Hepatocyte (in vitro differentiated cells): ENCODE results near the gene NAV3. TPM values are rescaled to one million over a fixed set of nuclear protein-coding genes. Genes with fewer than 3 reads are reported as not detected.

Experiments used
- DNase-seq: peaks from one replicate; pipeline ENCODE4 v3.0.0-alpha.2; 2016; ENCODE audit warnings: low spot score
- H2AFZ ChIP-seq: fragments of 200-600 bp; sonication (generic); 2 replicates; pipeline ENCODE4 v1.6.0; 2016; ENCODE audit warnings: antibody characterized with exemption, mild to moderate bottlenecking
- H3K27ac ChIP-seq: fragments of 200-600 bp; sonication (generic); 2 replicates; pipeline ENCODE4 v1.5.1; 2016; ENCODE audit warnings: mild to moderate bottlenecking
- H3K27me3 ChIP-seq: fragments of 200-600 bp; sonication (generic); 2 replicates; pipeline ENCODE4 v1.6.1; 2016
- H3K36me3 ChIP-seq: fragments of 200-600 bp; sonication (generic); replicated peaks from 2 replicates; pipeline ENCODE4 v1.5.1; 2016; ENCODE audit warnings: low read depth; ENCODE audit not compliant: insufficient read depth
- H3K4me1 ChIP-seq: fragments of 200-600 bp; sonication (generic); 2 replicates; pipeline ENCODE4 v1.5.1; 2016; ENCODE audit warnings: mild to moderate bottlenecking, moderate library complexity; ENCODE audit not compliant: insufficient read depth
- H3K4me2 ChIP-seq: fragments of 200-600 bp; sonication (generic); 2 replicates; pipeline ENCODE4 v1.6.0; 2016
- H3K4me3 ChIP-seq: fragments of 200-600 bp; sonication (generic); 2 replicates; pipeline ENCODE4 v1.5.1; 2016; ENCODE audit warnings: mild to moderate bottlenecking
- H3K79me2 ChIP-seq: fragments of 200-600 bp; sonication (generic); 2 replicates; pipeline ENCODE4 v1.6.0; 2017; ENCODE audit warnings: mild to moderate bottlenecking
- H3K9me2 ChIP-seq: fragments of 200-600 bp; sonication (generic); replicated peaks from 2 replicates; pipeline ENCODE4 v1.6.0; 2017; ENCODE audit warnings: mild to moderate bottlenecking; ENCODE audit not compliant: insufficient read depth
- H3K9me3 ChIP-seq: fragments of 200-600 bp; sonication (generic); 2 replicates; pipeline ENCODE4 v1.5.1; 2016; ENCODE audit warnings: low read depth, mild to moderate bottlenecking
- H4K20me1 ChIP-seq: fragments of 200-600 bp; sonication (generic); 2 replicates; pipeline ENCODE4 v1.6.0; 2016; ENCODE audit warnings: mild to moderate bottlenecking; ENCODE audit not compliant: insufficient read depth, poor library complexity, severe bottlenecking
- CTCF ChIP-seq: fragments of 200-600 bp; sonication (generic); IDR thresholded peaks from 2 replicates; pipeline ENCODE4 v1.5.1; 2016; ENCODE audit warnings: antibody characterized with exemption, mild to moderate bottlenecking; ENCODE audit not compliant: poor library complexity
- EZH2 ChIP-seq: fragments of 200-600 bp; sonication (generic); IDR thresholded peaks from 2 replicates; pipeline ENCODE4 v1.6.1; 2016; ENCODE audit warnings: antibody characterized with exemption, mild to moderate bottlenecking, borderline replicate concordance
- EZH2phosphoT487 ChIP-seq: fragments of 200-600 bp; sonication (generic); IDR thresholded peaks from one replicate; pipeline ENCODE4 v1.6.1; 2018; ENCODE audit warnings: antibody characterized with exemption, mild to moderate bottlenecking, low read depth, moderate library complexity; ENCODE audit not compliant: unreplicated experiment, severe bottlenecking
- WGBS: methylation state at CpG from one replicate; pipeline ENCODE4 v1.1.6; 2016; ENCODE audit warnings: low lambda C conversion rate; ENCODE audit errors: missing lambda C conversion rate; 5-methylcytosine and 5-hydroxymethylcytosine counted together
- polyA plus RNA-seq: library from polyadenylated mRNA; unstranded; fragments of >200 nt; fragmentation: Nextera tagmentation; extraction: Ambion mirVana; gene quantifications from 2 replicates; pipeline ENCODE4 v1.2.1, GENCODE V29; 2016
- total RNA-seq: library from RNA; depleted of rRNA; stranded (reverse); fragments of >200 nt; gene quantifications from 2 replicates; pipeline ENCODE4 v1.2.3, GENCODE V29; 2014

The NAV3 gene
- total and polyA plus RNA-seq, 2 experiments from 2014 or later = 1.4 to 9.2 TPM

DNA sequence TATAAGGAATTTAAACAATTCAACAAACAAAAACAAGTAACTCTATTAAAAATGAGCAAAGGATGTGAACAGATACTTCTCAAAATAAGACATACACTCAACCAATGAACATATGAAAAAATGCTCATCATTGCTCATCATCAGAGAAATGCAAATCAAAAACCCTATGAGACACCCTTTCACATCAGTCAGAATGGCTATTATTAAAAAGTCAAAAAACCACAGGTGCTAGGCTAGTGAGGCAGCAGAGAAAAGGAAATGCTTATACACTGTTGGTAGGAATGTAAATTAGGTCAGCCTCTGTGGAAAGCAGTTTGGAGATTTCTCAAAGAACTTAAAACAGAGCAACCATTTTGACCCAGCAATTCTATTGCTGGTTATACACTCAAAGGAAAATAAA, 52.0 kb downstream of the NAV3 start:
- no peaks in the 10 kb centered on the region for H3K9me3 ChIP-seq
- H3K79me2 ChIP-seq = no peaks in the 10 kb centered on the region
- no peak for DNase-seq
- no peaks in the 10 kb centered on the region for H3K4me1 ChIP-seq
- H4K20me1 ChIP-seq = no peaks in the 10 kb centered on the region
- H3K27me3 ChIP-seq = no peaks in the 10 kb centered on the region
- TF ChIP-seq EZH2 = no peak
- no peak for TF ChIP-seq CTCF
- TF ChIP-seq EZH2phosphoT487 = no peak
- H3K4me3 ChIP-seq = no peak overlapping the region
- H3K27ac ChIP-seq = no peak overlapping the region
- H3K9me2 ChIP-seq = no peaks in the 10 kb centered on the region
- H3K36me3 ChIP-seq = no peaks in the 10 kb centered on the region
- no peak overlapping the region for H2AFZ ChIP-seq
- no peak overlapping the region for H3K4me2 ChIP-seq

DNA sequence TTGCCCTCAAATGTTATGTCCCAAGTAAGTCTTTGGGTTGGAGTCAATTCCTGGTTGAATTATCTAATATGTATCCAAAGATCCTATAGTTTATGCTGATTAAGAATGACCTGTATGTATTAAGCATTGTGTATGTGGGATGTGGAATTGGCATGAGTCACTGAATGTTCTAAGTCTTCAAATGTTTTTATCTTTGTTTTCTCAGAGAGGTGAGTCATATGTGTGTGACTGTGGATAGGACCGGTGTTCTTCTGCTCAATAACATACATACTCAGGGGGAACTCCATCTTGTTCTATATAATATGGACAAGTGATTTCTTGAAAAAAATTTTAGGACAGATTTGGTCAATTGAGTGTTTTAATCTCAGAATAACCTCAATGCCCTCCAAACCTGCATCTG, 57.9 kb downstream of the NAV3 start:
- TF ChIP-seq CTCF (no peak), EZH2 (no peak), EZH2phosphoT487 (no peak)
- WGBS = 58% methylated on average over 1 of the region's 1 CpG
- H3K36me3 ChIP-seq = no peaks in the 10 kb centered on the region
- H3K79me2 ChIP-seq = no peaks in the 10 kb centered on the region
- H3K9me3 ChIP-seq = no peaks in the 10 kb centered on the region
- no peak overlapping the region for H2AFZ ChIP-seq
- H3K27me3 ChIP-seq = no peaks in the 10 kb centered on the region
- no peak overlapping the region for H3K27ac ChIP-seq
- H4K20me1 ChIP-seq = no peaks in the 10 kb centered on the region
- H3K4me2 ChIP-seq = no peak overlapping the region
- peak; percentile 12 for DNase-seq
- H3K4me1 ChIP-seq = no peaks in the 10 kb centered on the region
- no peaks in the 10 kb centered on the region for H3K9me2 ChIP-seq
- H3K4me3 ChIP-seq = no peak overlapping the region

DNA sequence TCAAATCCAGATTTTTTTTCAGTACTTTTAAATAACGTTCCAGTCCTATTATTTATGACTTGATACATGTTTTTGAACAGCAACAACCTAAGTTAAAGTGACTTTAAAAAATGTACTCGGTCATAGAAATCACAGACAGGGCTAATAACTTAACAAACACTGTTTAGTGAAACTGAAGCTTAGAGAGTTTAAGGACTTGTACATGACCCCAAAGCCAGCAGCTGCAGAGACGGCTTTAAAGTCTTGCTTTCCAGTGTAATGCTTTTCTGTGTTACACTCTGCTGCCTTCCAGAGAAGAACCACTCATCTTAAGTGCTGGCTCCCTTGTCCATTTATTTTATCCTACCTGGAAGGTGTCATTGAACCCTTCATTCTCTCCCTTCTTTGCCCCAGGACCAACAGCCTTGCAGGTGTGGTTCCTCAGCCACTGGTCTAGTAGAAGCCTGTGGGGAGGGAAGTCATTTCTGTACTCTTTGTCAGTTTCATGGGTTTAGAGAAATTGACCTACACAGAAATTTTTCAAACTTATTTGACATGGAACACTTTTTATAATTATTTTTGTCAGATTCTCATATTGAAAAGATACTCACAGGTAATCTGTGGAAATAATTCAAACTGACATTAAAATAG, 60.9 kb downstream of the NAV3 start:
- TF ChIP-seq EZH2 = no peak
- no peak for TF ChIP-seq CTCF
- no peak for TF ChIP-seq EZH2phosphoT487
- no peak overlapping the region for H3K27ac ChIP-seq
- H2AFZ ChIP-seq = no peak overlapping the region
- no peaks in the 10 kb centered on the region for H4K20me1 ChIP-seq
- DNase-seq = no peak
- no peaks in the 10 kb centered on the region for H3K36me3 ChIP-seq
- no peaks in the 10 kb centered on the region for H3K9me2 ChIP-seq
- H3K79me2 ChIP-seq = no peaks in the 10 kb centered on the region
- H3K4me1 ChIP-seq = no peaks in the 10 kb centered on the region
- H3K9me3 ChIP-seq = no peaks in the 10 kb centered on the region
- H3K4me3 ChIP-seq = no peak overlapping the region
- 57% methylated on average over 3 of the region's 3 CpGs for WGBS
- H3K4me2 ChIP-seq = no peak overlapping the region
- no peaks in the 10 kb centered on the region for H3K27me3 ChIP-seq

DNA sequence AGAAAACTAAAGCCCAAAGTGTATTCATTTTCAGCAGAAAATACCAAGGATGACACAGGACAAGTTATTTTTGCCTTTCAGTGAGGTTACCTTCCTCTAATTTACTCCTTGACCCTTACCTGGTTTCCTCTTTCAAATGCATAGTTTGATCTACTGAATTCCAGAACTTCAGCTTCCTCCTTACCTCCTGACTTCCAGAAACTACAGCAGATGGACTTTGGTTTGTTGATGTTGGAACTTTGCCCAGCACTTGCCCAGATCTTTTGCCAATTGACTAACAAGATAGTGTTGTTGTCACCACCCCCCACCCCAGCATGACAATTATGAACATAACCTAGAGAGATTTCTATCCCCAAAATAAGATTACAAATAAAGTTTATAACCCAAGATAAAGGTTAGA, 63.2 kb downstream of the NAV3 start:
- H3K4me1 ChIP-seq = no peaks in the 10 kb centered on the region
- H3K27ac ChIP-seq = no peak overlapping the region
- H2AFZ ChIP-seq = no peak overlapping the region
- H3K4me2 ChIP-seq = no peak overlapping the region
- no peak for TF ChIP-seq CTCF
- no peak for TF ChIP-seq EZH2phosphoT487
- TF ChIP-seq EZH2 = no peak
- no peaks in the 10 kb centered on the region for H4K20me1 ChIP-seq
- H3K36me3 ChIP-seq = no peaks in the 10 kb centered on the region
- H3K9me3 ChIP-seq = no peaks in the 10 kb centered on the region
- H3K27me3 ChIP-seq = no peaks in the 10 kb centered on the region
- DNase-seq = peak; percentile 33
- H3K79me2 ChIP-seq = no peaks in the 10 kb centered on the region
- no peaks in the 10 kb centered on the region for H3K9me2 ChIP-seq
- no peak overlapping the region for H3K4me3 ChIP-seq
